Esophagus squamous epithelium (tissue), 4 donors: ENCODE measurements around the gene PLPP7.

ENCODE experiments used
- CTCF ChIP-seq, 6 experiments: fragments of 450-650 bp in 4 of 6; fragments of 200-600 bp in 2 of 6; sonication (generic) in 2 of 6; IDR thresholded peaks; one replicate each; pipeline ENCODE4 v1.5.1; 2016 to 2019; ENCODE audit warnings: antibody characterized with exemption in 6 of 6, mild to moderate bottlenecking in 4 of 6, moderate library complexity in 4 of 6
- POLR2A ChIP-seq, 4 donors: fragments of 450-650 bp; IDR thresholded peaks; one replicate each; pipeline ENCODE4 v1.6.1; 2017; ENCODE audit warnings: antibody characterized with exemption in 4 of 4, mild to moderate bottlenecking in 4 of 4, moderate library complexity in 3 of 4

DNA sequence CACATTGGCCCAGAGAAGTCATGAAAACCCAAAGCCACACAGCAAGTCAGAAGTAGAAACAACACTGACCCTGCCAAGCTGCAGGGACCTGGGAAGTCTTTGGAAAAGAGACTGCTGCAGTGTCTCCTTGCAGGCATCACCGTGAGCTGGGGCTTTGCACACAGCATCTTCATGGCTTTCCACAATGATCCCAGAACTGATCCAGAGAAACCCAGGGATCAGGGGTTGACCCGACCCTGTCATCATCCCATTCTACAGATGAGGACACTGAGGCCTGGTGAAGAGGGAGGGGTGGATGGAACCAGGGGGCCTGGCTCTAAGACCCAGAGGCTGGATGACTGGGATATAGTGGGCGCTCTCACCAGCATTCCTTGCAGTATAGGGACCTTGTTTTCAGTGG is 8.9 kb upstream of the PLPP7 start:
- TF ChIP-seq CTCF (IDR thresholded peaks at IDR 0.05) (no peak), POLR2A (IDR thresholded peaks at IDR 0.05) (no peak)
